ENCODE results near the gene DUS3L.

Gene DUS3L, protein sequence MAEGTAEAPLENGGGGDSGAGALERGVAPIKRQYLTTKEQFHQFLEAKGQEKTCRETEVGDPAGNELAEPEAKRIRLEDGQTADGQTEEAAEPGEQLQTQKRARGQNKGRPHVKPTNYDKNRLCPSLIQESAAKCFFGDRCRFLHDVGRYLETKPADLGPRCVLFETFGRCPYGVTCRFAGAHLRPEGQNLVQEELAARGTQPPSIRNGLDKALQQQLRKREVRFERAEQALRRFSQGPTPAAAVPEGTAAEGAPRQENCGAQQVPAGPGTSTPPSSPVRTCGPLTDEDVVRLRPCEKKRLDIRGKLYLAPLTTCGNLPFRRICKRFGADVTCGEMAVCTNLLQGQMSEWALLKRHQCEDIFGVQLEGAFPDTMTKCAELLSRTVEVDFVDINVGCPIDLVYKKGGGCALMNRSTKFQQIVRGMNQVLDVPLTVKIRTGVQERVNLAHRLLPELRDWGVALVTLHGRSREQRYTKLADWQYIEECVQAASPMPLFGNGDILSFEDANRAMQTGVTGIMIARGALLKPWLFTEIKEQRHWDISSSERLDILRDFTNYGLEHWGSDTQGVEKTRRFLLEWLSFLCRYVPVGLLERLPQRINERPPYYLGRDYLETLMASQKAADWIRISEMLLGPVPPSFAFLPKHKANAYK

DNA sequence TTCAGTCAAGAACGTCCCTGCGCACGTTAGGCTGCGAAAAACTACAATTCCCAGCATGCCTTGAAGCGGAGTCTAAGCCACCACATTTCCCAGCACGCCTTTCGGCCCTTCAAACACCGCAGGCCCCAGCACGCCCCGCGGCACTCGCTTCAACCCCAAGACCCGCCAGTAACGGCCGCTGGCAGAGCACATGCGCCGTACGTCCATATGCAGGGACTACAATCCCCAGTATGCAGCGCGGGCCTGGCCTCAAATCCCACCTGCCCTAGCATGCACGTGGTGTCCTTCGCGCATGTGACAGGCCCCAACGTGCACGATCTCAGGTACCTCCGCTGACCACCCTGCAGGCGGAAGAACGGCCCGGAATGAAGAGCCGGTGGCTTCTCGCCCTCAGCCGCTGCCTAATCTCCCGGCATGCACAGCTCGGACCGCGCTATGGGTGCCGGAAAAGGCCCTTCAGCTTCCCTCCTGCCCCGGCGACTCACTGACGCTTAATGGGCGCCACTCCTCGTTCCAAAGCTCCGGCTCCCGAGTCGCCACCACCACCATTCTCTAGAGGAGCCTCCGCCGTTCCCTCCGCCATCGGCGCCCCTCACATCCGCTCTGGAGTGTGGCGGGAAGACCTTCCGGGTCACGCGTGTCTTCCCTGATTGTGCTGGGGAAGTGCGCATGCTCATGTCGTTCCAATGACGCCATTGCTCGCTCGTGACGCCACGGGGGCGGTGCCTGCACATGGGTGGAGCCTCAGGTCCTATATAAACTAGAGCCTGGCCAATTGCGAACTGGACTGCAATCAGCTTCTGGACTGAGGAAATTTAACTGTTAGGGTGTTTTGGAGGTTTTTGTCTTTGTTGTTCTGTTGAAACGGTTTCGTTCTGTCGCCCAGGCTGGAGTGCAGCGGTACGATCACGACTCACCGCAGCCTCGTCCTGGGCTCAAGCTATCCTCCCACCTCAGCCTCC lies at the start of gene DUS3L:
Gene DUS3L (minus strand): TSS at position 605 of the 962 bp plus-strand sequence. CDS start 22 bp downstream, at position 583.
- peak; percentile 97 for DNase-seq (ENCODE audit: low spot score)

DNA sequence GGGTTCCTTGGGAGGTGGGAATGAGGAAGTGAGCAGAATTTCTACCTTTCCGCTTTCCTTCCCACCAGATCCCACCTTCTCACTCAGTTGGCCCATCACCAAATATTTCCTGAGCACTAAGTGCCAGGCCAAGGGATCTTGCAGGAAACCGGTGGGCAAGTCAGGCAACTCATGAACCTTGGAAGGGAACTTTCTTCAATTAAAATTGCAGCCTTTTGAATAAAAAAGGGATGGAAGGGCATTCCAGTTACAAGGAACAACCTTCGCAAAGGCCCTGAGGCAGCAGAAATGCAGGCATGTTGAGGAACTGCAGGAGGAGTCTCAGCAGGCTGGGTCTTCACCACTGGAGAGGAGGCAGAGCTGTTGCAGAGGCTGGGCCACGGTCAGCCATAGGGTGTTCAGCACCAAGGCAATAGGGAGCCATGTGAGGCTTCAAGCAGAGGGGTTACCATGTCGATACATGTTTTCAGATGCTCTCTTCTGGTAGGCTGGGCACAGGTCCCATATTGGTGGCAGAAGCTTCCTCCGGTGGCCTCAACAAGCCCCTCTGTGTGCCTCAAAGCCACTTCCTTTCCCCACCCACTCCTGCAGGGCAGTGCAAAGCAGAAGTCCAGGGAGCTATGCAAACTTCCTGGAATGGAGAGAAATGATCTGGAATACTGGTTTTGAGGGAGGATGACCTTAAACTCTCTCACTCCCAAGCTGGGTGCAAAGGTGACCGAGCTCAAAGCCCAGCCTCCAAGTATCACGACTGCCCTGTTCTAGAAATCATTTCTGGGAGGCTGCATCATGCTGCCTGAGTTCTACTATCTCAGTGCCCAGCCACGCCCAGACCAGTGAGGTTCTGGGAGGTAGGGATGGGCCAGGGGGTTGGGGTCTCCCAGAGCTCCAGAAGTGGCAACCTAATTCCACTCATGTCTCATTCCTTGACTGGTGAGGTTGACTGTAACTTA lies 48.4 kb upstream of the DUS3L start, which contains the start of gene FUT6:
Gene FUT6 (minus strand): TSS at position 638 of the 953 bp plus-strand sequence. CDS start 7,135 bp downstream, outside the sequence.
- DNase-seq (ENCODE audit: low spot score) = no peak

DNA sequence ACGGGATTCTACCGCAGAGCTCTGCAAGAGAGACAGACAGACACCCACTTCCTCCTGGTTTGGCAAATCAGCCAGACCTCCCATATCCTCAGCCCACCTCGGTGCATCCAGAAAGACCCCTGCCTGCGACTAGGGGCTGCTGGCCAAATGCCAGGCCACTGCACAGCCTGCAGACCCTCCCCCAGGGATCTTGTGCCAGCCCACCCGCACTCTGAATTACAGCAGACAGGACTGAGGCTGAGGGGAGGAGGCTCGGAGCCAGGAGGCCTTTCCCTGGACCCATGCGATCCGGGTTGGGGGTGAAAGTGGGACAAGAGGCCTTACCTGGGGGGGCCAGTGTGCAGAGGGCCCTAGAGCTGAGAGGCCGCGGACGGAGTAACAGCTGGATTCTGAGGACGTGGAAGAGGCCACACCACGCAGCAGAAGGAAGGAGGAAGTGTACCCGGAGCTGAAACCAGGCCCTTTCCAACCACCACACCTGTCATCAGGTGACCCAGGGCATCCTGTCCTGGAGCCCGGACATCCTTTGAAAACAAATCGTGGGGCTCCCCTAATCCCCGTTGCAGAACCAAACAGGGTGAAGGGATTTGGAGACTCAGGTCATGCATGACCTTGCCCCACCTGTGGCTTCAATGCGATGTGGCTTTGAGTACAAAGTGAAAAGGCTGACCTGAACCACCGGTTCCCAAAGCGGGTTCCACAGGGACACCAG lies 47.5 kb upstream of the DUS3L start:
- DNase-seq (ENCODE audit: low spot score) = no peak

DNA sequence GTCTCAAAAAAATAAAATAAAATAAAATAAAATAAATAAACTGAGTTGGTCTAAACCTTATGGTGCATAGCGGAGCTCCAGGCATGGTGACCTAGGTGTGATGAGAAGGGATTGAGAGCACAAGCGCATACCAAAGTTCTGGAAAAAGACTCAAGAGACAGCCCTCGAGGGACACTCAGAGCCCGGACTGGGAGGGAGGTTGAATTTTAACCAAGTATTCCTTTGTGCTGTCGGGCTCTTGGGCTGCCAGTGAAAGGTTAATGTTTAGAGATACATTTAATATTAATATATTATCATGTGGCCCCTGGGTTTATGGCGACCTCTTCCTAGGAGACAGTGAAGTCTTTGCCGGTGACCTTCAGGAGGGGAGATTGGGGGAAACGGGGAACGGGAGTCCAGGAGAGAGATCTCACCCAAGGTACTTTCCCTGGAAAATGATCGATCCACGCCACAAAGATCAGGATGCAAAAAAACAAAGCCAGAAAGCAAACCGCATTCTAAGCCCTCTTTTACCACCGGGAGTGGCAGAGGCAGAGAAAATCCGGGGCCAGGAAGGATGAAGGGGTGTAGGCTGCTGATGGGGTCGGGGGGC lies 46.9 kb upstream of the DUS3L start:
- no peak for DNase-seq (ENCODE audit: low spot score)

DNA sequence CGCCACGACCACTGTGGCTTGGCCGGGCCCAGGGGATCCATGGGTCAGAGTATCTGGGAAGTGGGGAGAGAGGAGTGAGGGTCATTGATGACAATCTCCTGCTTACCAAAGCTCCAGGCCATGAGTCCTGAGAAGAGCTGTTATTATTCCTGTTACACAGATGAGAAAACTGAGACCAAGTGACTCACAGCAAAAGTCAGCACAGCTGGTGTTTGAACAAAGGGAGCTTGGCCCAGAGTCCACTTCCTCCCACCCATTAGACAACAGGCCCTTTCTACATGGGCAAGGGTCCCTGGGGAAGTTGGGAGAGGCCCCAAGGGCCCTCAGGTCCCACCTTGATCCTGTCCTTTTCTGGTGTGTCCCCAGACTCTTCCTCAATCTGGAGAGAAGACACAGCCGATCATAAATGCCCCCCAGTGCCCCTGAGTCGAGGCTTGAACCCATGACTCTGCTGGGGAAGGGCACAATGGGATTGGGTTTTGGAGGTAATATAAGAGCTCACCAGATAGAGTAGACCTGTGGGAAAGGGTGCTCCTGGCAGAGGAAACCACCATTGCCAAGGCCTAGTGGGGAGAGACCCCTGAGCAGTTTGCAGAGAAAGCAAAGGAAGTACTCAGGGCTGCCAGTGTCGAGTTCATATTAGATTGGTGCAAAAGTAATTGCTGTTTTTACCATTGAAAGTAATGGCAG lies 41.7 kb upstream of the DUS3L start:
- DNase-seq (ENCODE audit: low spot score) = no peak

DNA sequence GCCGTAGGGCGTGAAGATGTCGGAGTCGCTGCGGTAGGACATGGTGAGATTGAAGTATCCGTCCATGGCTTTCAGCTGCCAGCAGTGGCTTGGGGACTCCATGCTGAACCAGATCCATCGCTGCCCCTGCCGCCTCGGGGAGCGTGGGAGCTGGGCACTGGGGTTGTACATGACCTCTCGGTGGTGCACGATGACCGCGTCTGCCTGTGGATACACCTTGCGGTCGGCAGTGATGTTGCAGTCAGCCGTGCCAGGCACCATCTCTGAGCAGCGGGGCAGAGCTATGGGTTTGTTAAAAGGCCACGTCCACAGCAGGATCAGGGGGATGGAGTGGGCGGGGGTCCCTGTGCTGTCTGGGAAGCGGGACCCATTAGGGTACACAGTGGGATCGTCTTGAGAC lies 41.1 kb upstream of the DUS3L start:
- DNase-seq (ENCODE audit: low spot score) = no peak

DNA sequence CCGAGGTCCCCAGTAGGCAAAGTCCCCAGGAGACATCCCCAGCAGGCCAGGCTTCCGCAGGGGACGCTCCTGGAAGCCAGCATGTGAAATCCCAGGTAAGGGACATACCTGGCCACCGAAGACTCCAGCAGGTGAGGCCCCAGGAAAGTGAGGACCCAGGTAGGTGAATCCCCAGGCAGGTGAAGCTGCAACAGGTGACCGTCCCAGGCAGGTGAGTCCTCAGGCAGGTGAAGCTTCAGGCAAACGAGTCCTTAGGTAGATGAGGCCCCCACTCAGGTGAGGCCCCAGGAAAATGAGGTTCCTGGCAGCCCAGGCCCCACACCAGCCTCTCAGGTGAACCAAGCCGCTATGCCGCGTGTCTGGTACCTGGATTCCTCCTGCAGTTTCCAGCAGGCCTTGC lies 40.2 kb upstream of the DUS3L start:
- DNase-seq (ENCODE audit: low spot score) = no peak

DNA sequence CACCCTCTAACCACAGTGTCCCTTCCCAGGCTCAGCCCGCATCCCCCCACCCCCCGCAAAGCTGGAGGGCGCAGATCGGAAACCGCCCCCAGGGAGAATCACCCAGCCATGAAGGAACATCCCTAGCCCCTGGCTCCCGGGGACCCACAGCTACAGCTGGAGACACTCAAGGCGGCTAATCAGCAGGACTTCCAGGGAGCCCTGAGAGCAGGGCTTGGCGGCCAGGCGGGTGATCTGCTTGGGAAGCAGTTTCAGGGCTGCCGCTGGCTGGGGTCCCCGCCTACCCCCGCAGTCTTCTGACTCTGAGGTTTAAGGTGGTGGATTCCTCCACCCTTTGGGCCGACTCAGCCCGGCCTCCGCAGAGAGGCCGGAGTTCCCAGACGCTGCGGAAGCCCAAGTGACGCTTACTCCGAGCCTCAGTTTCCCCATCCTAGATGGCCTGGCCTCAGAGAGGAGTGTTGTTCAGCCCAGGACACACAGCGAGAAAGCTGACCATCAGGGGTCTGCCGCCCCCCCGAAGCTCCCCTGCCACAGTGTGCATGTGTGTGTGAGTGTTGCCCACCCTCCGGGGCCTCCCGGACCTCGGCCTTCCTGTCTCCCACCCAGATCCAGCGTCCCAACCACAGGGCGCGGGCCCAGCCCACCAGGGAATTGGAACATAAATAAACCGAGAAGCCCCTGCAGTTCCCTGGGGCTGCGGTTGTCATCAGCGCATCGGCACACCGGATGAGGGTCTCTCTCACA lies 38.8 kb upstream of the DUS3L start:
- no peak for DNase-seq (ENCODE audit: low spot score)

DNA sequence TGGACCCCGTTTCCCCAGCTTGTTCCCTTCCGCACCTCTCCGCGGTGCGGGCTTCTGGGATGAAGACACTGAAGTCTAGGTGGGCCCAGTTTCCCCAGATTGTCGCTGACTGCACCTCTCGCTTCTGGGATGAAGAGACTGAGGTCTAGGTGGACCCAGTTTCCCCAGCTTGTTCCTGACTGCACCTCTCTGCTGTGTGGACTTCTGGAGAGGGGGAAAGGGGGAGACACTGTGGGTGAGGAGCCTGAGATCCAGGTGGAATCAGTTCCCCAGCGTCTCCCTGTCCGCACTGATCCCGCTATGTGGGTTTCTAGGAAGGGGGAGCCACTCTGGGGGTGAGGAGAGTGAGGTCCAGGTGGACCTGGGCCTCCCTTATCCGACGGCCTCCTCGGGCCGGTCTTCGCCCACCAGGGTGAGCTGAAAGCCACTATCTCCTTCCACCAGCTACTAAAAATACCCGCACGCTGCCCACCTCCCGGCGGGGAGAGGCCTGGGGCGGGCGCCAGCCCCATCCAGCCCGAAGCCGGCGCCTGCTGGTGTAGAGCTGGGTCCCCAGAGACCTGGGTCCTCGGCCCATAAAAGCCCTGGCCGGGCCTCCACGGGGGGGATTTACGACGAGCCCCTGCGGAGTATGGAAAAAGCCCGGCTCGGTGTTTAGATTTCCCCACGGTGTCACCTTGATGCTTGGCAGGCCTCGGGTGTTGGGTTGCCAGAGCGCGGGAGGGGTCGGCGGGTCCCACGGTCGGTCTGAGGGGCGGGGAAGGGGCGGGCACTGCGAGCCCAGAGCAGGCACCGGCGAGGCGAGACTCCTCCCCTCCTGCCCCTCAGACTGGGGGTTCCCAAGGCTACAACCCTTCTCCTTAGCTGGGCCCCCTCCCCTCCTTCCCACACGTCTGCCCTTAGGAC lies 38.0 kb upstream of the DUS3L start:
- peak; percentile 82 for DNase-seq (ENCODE audit: low spot score)

DNA sequence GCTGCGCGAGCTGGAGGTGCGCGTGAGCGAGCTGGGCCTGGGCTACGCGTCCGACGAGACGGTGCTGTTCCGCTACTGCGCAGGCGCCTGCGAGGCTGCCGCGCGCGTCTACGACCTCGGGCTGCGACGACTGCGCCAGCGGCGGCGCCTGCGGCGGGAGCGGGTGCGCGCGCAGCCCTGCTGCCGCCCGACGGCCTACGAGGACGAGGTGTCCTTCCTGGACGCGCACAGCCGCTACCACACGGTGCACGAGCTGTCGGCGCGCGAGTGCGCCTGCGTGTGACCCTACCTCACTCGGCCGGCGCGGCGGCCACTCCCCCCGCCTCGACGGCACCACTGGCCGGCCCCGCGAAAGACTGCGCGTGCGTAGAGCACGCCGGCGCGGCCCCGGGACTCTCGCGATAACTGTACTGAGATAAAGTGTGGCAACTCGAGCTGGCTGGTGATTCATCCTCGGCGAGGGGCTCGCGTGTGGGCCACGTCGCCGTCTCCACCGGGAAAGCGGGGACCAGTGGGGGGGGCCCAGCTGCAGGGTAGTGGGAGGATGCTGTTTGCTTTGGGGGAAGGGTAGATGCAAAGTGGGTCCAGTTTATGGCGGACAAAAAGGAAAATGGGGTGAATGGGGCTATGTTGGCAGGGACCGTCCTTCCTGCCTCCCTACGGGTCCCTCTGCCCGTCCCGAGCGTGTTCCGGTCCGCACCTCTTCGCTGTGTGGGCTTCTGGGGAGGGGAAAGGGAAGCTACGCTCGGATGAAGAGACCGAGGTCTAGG lies 37.1 kb upstream of the DUS3L start:
- peak; percentile 99 for DNase-seq (ENCODE audit: low spot score)

DNA sequence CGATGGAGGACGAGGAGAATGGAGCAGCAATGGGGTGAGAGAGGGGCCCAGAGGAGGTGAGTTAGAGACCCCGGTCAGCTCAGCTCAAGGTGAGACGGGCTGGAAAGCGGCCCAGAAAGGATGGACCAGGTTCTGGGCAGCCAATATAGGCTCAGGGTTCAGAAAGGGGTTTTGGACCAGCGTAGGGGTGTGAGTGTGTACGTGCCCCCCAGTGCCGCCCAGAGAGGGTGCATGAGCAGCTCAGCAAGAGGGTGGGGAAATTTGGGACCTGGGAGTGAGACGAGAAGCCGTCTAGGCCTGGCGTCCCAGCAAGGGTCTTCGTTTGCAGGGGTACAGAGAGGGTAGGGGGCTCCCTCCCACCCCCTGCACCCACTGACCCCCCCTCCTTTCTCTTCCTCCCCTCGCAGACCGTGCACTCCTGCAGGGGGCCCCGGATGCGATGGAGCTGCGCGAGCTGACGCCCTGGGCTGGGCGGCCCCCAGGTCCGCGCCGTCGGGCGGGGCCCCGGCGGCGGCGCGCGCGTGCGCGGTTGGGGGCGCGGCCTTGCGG lies 36.5 kb upstream of the DUS3L start:
- no peak for DNase-seq (ENCODE audit: low spot score)

DNA sequence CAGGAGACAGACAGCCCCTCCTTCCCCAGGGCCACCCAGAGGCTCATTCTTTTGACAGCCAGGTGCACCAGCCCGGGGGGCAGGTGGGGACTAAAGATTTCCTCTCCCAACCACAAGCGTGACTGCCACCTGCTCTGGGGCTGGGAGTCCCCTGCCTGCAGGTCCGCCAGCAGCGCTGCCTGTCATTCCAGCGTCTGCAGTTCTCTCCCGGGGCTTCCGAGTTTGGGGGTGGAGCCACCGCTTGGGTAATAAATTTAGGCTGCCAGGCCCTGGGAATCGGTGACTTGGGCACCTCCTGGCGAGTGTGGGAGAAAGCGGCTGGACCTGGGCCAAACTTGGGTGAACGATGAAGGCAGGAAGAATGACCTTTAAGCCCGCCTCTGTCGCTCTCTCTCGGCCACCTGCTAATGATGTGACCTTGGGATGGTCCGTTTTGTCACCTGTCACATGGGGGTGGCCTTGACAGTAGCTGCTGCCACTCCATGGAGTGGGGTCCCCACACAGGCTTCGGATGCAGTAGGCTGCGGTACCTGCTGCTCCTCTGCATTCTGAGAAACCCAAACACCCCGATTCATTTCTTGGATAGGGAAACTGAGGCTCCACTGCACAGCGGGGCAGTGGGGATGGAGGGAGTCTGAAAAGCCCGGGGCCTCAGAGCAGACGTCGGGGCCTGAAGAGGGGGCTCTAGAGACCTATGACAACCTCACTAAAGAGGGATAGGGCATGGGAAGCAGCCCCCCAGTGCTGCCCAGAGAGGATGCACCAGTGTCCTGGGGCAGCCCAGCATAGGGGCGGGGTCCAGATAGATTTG lies 35.8 kb upstream of the DUS3L start:
- DNase-seq (ENCODE audit: low spot score) = peak; percentile 80

DNA sequence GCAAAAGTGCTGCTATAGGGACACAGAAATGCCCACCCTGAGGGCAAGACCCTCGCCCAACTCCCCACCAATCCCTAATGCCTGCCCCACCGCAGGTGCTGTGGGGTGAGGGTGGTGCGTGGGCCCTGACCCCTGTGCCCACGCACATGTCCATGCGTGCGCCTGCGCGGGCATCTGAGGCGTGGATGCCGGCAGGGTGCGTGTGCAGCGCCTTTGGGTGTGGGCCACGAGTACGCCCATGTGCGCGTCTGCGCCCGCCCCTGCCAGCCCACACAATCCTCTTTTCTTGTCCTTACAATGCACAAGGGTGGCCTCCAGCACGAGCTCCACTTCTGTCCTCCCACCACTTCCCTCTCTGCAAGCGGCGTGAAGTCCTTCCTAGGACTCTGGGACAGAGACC lies 34.2 kb upstream of the DUS3L start:
- no peak for DNase-seq (ENCODE audit: low spot score)

DNA sequence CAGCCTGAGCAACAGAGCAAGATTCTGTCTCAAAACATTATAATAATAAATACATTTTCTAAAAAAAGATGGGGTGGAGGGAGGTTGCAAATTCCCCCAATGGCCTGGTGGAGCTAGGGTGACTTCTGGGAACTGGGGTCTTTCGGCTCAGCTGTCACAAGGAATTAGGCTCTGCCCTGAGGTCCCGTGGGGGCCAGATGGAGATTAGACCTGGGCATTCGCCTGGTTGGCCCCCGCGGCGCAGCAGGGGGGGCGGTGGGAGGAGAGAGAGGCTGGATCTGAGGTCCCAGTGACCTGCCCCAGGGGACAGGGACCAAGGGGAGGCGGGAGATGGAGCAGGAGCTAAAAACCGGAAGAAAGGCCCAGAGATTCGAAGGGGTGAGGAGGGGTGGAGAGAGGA lies 33.8 kb upstream of the DUS3L start:
- peak; percentile 69 for DNase-seq (ENCODE audit: low spot score)

DNA sequence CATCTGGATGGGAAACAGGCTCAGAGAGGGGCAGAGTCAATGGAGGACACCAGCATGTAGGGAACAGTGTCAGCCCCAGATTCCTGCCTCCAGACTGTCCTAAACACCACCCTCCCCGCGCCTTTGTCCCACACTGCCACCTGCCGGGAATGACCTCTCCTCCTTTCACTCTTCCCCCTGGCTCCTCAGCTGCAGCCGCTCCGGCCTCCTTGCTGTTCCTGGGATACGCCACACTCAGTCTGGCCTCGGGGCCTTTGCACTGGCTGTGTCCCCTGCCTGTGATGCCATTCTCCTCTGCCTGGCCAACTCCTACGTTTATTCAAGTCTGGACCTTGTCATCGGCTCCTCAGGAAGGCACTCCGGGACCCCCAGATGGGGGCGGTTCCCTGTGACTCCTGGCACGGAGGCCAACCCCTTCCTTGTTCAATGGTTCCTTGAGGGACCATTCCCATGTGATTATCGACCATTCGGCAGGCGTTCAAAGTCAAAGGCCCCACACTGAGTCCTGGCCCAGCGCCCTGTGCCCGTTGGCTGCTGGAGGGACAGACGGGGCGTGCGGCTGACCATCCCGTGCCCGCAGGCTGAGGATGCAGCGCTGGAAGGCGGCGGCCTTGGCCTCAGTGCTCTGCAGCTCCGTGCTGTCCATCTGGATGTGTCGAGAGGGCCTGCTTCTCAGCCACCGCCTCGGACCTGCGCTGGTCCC lies 32.8 kb upstream of the DUS3L start:
- DNase-seq (ENCODE audit: low spot score) = peak; percentile 65
